ENCODE data around the gene AAK1.
"Not testable (repeated sequence)": the region's sequence is repeated elsewhere in the genome, so short reads cannot be mapped to it uniquely, and the experiment has no call there.

The AAK1 gene

DNA sequence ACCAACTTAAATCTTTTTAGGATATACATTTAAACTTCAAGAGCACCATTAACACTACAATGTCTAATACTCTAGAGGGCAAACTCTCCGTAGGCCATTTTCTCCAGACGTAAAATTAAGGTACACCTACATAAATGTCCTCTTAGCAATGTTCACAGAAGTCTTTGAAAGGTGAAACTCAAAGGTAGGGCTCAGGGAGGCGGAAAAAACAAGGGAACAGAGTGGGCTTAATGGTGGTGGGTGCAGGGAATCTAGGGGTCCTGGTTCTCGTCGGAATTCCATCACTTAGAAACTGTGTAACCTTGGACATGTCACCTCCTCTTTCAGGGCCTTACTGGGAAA, 207.0 kb downstream of the AAK1 start:
- no peak for DNase-seq

DNA sequence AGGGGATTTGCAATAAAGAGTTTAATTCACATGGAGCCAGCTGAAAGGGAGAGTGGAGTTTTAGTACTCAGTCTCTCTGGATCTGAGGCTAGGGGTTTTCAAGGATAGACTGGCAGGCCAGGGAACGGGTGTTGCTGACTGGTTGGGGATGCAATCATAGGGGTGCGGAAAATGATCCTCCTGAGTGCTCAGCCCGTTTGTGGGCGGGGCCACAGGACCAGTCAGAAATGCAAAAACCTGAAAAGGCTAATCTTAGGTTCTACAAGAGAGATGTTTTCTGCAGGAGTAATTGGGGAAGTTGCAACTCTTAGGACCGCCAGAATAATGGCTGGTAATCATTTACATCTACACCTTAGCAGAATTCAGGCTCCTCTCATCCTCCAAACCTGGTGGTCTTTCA, 208.8 kb downstream of the AAK1 start:
- no peak for DNase-seq

DNA sequence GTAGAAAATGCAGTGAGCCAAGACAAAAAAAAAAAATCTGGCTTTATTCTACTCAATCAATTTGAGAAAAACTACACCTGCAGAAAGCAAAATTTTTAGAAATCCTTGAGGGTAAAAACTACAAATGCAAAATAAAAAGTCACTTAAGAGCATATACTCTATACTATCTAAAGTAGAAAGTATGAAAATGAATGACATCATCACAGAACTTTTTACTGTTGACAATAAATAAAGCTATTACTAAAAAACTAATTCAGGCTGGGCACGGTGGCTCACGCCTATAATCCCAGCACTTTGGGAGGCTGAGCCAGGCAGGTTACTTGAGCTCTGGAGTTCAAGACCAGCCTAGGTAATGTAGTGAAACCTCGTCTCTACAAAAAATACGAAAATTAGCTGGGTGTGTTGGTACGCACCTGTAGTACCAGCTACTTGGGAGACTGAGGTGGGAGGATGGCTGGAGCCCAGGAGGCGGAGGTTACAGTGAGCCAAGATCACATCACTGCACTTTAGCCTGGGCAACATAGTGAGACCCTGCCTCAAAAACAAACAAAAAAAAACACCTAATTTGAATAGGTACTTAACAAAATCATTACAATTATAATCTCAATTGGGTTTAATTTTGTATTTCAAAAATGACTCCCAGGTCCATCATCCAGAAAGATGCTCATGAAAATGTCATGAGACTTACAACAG, 213.9 kb downstream of the AAK1 start:
- DNase-seq: no peak

DNA sequence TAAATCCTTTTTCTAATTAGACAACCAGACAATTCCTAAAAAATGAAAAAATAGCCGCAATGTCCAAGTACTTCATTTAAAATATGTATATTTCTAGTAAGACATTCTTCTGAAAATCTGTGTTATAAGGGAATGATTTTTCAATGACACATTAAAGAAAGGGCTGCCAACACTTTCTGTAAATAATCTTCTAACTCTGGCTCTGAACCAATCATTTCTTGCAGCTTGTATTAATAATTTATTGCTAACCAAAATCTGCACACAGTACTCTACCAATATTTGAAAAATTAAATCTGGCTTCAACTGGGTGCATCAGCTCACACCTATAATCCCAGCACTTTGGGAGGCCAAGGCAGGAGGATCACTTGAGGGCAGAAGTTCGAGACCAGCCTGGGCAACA, 214.6 kb downstream of the AAK1 start:
- no peak for DNase-seq

DNA sequence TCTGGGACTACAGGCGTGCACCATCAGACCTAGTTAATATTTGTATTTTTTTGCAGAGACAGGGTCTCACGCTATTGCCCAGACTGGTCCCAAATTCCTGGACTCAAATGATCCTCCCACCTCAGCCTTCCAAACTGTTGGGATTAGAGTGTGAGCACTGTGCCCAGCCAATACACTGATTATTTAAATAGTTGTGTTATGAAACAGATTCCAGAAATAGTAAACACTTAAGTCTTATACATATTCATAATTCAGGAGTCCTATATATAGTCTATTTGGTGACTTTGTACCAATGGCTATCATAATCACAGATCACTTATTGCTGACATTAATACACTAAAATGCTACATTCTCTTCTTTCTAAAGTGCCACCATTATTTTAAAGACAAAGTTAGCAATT, 219.1 kb downstream of the AAK1 start:
- DNase-seq: no peak

DNA sequence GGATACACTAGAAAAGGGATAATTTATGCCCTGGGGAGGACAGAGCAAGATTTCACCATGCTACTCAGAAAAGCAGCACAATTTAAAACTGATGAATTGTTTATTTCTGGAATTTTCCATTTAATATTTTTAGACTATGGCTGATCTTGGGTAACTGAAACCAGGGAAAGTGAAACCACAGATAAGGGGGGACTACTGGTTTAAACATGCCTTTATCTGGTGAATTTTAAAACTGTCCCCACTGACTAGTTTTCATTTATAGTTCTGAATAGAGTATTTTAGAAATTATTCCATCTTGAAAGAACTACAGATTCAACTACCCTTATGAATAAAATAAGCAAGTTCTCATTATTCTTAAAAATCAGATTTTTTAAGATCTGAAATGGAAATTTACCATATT, 221.3 kb downstream of the AAK1 start:
- no peak for DNase-seq

DNA sequence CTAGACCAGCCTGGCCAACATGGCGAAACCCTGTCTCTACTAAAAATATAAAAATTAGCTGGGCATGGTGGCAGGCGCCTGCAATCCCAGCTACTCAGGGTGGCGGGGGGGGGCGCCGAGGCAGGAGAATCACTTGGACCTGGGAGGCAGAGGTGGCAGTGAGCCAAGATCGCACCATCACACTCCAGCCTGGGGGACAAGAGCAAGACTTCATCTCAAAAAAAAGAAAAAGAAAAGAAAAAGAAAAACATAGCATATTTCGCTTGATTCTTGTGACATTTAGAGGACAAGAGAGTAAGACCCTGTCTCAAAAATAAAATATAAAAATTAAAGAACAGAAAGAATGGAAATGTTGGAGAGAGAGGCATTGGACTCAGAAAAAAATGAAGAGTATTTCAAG, 224.4 kb downstream of the AAK1 start:
- not testable (repeated sequence) for DNase-seq

DNA sequence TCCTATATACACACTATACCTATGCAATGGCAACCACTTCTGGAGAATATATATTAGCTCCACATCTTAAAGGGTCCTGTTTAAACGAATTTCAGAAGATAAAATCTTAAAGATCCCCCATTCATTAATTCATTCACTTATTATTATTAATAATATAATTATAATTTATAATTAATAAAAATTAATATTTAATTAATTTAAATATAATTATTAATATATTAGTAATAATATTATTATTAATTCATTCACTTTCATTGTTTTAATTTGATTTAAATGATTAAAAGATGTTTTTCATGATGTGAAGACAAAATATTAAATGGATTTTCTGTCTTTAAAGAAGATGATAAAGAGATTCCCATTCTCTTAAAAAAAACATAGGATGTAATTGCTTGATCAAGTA, 227.4 kb downstream of the AAK1 start:
- no peak for DNase-seq

All from activated effector memory CD4-positive, alpha-beta T cell treated with Interleukin-2 at 50 U/mL for 16 hours (primary cell).